HG02943 (cell line): Measurements from ENCODE around the gene MUC3A.
"Not testable (repeated sequence)": the region's sequence is repeated elsewhere in the genome, so short reads cannot be mapped to it uniquely, and the experiment has no call there.

ENCODE experiments used
- ATAC-seq: cut with Tn5 transposase; IDR thresholded peaks from one replicate; pipeline ENCODE4 v1.9.1; 2021; ENCODE audit warnings: mild to moderate bottlenecking, low read depth, moderate library complexity; ENCODE audit not compliant: unreplicated experiment

The MUC3A gene

GRCh38 chr7:100971111-100972001 is 22.0 kb downstream of the MUC3A start:
- ATAC-seq, result no peak

- no peak for ATAC-seq
Measured at GRCh38 chr7:100972002-100972347, 22.6 kb downstream of the MUC3A start.

DNA sequence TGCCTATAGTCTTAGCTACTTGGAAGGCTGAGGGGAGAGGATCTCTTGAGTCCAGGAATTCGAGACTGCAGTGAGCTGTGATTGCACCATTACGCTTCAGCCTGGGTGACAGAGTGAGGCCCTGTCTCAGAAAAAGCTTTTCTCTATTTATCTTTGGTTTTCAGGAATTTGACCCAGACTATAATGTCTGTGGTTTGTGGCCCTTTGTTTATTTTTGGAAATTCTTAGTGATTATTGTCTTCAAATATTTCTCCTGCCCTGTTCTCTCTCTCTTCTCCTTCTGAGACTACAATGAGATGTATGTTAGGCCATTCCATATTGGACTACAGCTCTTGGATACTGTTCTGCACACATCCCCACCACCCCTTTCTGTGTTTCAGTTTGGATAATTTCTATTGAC is 24.7 kb downstream of the MUC3A start:
- ATAC-seq, result no peak

GRCh38 chr7:100975371-100975821 is 26.1 kb downstream of the MUC3A start:
- ATAC-seq, result no peak

GRCh38 chr7:100978300-100978699 is 29.0 kb downstream of the MUC3A start:
- no peak for ATAC-seq

DNA sequence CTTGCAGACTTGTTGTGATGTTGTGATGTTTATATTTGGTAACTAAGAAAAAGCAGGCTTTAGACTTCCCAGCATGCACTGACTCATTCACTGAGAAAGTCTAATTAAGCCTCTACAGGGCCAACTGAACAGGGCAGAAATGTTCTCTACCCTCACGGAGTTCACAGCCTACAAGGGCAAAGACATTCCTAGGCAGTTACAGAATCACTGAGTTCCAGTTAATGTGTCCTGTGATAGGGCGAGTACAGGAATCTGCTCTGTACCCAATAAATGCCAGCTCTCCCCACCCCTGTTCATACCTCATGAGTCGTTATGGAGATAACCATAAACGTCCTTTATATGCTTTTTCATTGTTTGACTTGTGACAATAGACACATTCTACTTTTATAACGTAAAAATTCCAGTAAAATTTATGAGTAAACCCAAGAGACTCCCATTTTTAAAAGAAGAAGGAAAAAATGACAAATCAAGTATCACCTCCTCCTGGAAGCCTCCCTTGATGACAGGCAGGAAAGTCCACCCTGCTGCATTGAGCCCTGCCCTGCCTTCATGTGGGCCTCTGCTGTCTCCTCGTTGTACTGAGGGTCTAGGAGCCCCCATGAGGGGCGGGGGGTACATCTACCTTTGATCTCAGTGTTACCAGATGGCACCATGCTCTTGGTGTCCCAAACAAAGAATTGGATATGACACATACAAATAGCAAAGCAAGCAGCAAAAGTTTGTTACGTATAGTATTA is 34.3 kb downstream of the MUC3A start:
- ATAC-seq, result no peak

- not testable (repeated sequence) for ATAC-seq
Measured at GRCh38 chr7:100984241-100984918, 35.0 kb downstream of the MUC3A start.

- ATAC-seq, result not testable (repeated sequence)
Measured at GRCh38 chr7:100985033-100985797, 35.9 kb downstream of the MUC3A start.

GRCh38 chr7:100991631-100992030 is 42.3 kb downstream of the MUC3A start:
- no peak for ATAC-seq

DNA sequence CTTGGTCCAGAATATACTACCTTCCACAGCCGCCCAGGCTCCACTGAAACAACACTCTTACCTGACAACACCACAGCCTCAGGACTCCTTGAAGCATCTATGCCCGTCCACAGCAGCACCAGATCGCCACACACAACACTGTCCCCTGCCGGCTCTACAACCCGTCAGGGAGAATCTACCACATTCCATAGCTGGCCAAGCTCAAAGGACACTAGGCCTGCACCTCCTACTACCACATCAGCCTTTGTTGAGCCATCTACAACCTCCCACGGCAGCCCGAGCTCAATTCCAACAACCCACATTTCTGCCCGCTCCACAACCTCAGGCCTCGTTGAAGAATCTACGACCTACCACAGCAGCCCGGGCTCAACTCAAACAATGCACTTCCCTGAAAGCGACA is 42.9 kb downstream of the MUC3A start:
- not testable (repeated sequence) for ATAC-seq

DNA sequence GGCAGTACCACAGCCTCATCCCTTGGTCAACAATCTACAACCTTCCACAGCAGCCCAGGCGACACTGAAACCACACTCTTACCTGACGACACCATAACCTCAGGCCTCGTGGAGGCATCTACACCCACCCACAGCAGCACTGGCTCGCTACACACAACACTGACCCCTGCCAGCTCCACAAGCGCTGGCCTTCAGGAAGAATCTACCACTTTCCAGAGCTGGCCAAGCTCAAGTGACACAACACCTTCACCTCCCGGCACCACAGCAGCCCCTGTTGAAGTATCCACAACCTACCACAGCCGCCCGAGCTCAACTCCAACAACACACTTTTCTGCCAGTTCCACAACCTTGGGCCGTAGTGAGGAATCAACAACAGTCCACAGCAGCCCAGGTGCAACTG is 45.3 kb downstream of the MUC3A start:
- ATAC-seq, result not testable (repeated sequence)

- ATAC-seq, result not testable (repeated sequence)
Measured at GRCh38 chr7:100998530-100998929, 49.2 kb downstream of the MUC3A start.

DNA sequence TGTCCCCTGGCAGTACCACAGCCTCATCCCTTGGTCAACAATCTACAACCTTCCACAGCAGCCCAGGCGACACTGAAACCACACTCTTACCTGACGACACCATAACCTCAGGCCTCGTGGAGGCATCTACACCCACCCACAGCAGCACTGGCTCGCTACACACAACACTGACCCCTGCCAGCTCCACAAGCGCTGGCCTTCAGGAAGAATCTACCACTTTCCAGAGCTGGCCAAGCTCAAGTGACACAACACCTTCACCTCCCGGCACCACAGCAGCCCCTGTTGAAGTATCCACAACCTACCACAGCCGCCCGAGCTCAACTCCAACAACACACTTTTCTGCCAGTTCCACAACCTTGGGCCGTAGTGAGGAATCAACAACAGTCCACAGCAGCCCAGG is 50.0 kb downstream of the MUC3A start:
- not testable (repeated sequence) for ATAC-seq

DNA sequence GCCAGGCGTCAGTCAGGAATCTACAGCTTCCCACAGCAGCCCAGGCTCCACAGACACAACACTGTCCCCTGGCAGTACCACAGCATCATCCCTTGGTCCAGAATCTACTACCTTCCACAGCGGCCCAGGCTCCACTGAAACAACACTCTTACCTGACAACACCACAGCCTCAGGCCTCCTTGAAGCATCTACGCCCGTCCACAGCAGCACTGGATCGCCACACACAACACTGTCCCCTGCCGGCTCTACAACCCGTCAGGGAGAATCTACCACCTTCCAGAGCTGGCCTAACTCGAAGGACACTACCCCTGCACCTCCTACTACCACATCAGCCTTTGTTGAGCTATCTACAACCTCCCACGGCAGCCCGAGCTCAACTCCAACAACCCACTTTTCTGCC is 50.7 kb downstream of the MUC3A start:
- ATAC-seq, result not testable (repeated sequence)

- not testable (repeated sequence) for ATAC-seq
Measured at GRCh38 chr7:101002333-101002732, 53.0 kb downstream of the MUC3A start.

GRCh38 chr7:101007361-101007760 is 58.0 kb downstream of the MUC3A start:
- ATAC-seq, result not testable (repeated sequence)

DNA sequence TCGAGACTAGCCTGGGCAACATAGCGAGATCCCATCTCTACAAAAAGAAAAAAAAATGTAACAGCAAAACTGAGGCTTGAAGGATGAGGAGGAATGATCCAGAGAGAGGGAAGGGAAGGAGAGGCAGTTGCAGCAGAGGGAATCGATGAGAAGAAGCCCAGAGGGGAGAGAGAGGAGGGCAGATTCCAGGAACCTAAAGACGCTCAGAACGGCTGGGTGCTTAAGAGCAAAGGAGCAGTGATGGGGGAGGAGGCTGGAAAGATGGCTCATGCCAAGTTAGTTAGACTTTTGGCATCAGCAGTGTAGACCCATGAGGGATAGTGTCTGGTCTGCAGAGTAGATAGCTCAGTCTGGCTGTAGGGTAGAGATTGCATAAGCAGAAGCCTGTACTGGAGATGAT is 60.3 kb downstream of the MUC3A start:
- no peak for ATAC-seq

DNA sequence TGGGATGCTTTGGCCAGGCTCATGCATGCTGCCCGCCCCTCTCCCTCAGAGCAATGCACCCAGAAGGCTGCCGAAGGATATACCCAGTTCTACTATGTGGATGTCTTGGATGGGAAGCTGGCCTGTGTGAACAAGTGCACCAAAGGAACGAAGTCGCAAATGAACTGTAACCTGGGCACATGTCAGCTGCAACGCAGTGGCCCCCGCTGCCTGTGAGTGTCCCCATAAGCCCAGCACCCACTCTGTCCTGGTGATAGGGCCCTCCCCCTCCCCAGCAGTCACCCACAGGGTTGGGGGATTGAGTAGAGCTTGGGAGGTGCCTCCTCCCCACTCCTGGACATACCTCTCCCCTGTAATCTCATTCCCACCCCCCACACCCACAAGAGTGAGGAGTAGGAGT is 63.6 kb downstream of the MUC3A start:
- ATAC-seq, result no peak

DNA sequence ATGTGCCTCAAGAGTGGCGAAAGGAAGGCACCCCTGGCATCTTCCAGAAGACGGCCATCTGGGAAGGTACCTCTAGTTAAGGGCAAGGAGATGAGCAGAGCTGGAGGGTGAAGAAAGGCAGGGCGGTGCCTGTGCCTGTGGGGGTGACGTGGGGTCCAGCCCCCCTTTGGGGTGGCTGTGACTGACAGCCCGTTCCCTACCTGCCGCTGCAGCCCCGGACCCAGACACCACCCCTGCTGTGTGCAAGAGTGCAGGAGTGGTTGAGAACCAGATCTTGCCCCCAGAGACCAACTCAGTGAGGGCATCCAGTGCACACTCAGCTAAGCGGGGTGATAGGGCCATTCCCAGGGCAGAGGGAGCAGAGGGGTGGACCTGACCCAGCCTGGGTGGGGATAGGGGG is 66.3 kb downstream of the MUC3A start:
- ATAC-seq, result no peak

DNA sequence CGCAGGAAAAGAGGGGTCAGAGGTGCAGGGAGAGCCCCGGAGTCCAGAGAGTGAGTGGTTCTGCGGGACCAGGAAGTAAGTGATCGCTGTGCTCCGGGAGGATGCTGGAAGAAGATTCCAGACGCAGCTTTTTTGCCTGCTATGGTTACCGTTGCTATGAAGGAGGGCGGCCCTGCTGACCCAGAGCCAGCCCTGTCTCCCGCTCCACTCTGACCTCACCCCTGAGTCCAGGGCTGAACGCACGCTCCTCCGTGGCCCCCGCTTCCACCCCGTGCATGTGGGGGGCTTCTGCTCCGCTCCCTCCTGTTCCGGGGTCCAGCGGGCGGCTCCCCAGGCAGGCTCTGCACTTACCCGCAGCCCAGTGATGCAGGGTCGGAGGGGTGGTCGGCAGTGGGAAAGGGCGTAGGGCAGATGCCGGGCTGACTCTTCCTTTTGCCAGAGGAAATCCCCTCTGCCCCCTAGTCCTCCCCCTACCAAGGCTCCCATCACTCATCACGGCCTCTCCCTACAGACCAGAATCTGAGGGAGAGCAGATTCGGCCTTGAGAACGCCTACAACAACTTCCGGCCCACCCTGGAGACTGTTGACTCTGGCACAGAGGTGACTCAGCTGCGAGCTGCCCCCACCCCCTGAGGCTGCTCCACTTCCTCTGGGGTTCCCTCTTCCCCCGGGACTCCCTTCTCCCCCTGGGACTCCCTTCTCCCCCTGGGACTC is 67.9 kb downstream of the MUC3A start:
- ATAC-seq, result peak; percentile 81
